ENCODE results near the gene FAM13C. TPM values are rescaled to one million over a fixed set of nuclear protein-coding genes. Genes with fewer than 3 reads are reported as not detected.
"Not testable (repeated sequence)": the region's sequence is repeated elsewhere in the genome, so short reads cannot be mapped to it uniquely, and the experiment has no call there.

FAM13C gene
- not detected for polyA plus RNA-seq (2012; ENCODE audit: insufficient read depth, insufficient read length)

DNA sequence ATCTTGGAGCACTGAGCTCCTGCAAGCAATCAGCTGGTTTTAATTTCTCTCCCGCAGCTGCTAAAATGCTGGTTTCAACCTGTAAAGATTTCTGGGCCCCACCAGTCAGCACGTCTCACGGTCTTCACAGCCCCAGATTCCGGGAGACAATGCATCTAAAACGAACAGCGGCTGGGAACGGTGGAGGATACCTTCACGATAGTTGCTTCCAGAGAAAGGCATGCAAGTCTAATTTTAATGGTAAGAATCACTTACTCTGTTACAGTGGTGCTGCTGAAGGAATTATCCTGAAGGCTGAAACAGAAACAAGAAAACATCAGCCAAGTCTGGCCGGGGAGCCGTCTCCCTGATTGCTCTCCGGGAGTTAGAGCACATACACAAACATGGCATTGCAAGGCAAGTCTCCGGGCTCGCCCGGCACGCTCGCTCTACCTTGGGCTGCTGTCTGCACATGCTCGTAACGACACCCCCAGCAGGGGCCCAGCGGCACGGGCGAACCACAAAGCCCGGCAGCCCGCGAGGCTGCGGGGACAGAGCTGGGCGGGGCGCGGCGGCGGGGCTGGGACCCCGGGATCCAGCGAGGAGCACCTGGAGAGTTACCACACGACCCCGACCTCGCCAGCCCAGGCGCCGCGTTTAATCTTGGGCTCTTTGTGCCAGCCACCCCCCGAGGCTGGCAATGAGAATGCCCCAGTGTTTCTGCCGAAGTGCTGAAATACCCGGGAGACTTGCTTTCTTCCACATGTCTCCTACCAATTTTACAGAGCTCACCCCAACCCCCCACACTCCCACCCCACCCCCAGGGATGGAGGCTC is at the start of gene FAM13C:
FAM13C (minus strand) TSS at position 406 of the 815 bp plus-strand sequence; CDS start at position 317, 89 bp downstream.
- DNase-seq (ENCODE audit: low read depth, low spot score): no peak

GRCh38 chr10:59405235-59405634 is 42.9 kb upstream of the FAM13C start:
- no peak for DNase-seq (ENCODE audit: low read depth, low spot score)
- H3K4me3 ChIP-seq (ENCODE audit: low read length): no peak overlapping the region

More for the DNA sequence above, at the start of gene FAM13C:
- no peak within 1 kb of the TSS for H3K4me3 ChIP-seq (ENCODE audit: low read length)

DNA sequence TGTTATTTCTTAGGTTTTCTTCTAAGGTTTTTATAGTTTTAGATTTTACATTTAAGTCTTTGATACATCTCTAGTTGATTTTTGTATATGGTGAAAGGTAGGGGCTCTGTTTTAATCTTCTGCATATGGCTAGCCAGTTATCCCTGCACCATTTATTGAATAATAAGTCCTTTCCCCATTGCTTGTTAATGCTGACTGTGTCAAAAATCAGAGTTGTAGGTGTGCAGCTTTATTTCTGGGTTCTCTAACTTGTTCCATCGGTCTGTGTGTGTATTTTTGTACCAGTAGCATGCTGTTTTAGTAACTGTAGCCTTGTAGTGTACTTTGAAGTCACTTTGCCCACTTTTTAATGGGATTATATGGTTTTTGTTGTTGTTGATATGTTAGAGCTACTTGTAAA is 37.9 kb upstream of the FAM13C start:
- no peak for DNase-seq (ENCODE audit: low read depth, low spot score)
- no peak overlapping the region for H3K4me3 ChIP-seq (ENCODE audit: low read length)

- H3K4me3 ChIP-seq (ENCODE audit: low read length); DNase-seq (ENCODE audit: low read depth, low spot score): not testable (repeated sequence)
Measured at GRCh38 chr10:59399329-59399728, 37.0 kb upstream of the FAM13C start.

GRCh38 chr10:59397961-59398360 is 35.6 kb upstream of the FAM13C start:
- no peak overlapping the region for H3K4me3 ChIP-seq (ENCODE audit: low read length)
- no peak for DNase-seq (ENCODE audit: low read depth, low spot score)

GRCh38 chr10:59395984-59396383 is 33.6 kb upstream of the FAM13C start:
- DNase-seq (ENCODE audit: low read depth, low spot score): no peak
- H3K4me3 ChIP-seq (ENCODE audit: low read length): no peak overlapping the region

DNA sequence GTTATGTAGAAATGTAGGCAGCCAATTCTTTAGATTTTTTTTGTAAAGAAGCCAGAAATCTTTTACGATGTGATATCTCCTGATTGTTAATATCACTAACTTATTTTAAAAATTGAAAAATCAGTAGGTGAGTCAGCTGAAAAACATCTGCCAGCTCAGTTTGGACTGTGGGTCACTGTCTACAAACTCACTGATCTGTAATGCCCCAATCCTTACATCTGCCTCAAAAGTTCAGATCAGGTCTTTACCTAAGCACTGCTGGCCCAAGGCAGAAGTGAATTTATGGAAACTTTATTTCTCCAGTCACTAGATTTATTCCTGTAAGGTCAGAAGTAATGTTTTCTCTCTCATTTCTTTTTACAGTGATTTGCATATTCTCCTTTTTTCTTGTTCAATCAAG is 31.0 kb upstream of the FAM13C start:
- DNase-seq (ENCODE audit: low read depth, low spot score): no peak
- H3K4me3 ChIP-seq (ENCODE audit: low read length): no peak overlapping the region

DNA sequence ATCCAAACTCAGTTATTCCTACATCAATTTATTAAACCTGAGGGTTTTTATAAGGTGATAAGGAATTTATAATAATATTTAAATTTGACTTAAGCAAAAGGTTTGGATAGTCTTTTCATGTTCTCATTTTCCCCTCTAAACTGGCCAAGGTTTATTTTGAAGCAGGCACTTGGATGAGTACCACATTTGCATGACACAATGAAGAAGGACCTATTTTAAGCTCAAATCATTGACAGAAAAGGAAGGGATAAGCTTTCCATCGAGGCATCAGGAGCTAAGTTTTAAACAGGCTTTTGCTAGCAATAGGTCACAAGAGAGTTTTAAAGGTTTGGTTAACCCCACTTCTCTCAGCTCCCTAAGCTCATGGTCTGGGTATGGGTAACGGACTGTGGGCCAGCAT is 28.7 kb upstream of the FAM13C start:
- DNase-seq (ENCODE audit: low read depth, low spot score): no peak
- no peak overlapping the region for H3K4me3 ChIP-seq (ENCODE audit: low read length)

GRCh38 chr10:59388671-59388976 is 26.3 kb upstream of the FAM13C start:
- H3K4me3 ChIP-seq (ENCODE audit: low read length): no peak overlapping the region
- DNase-seq (ENCODE audit: low read depth, low spot score): peak; percentile 4

GRCh38 chr10:59387951-59388670 is 25.8 kb upstream of the FAM13C start:
- no peak overlapping the region for H3K4me3 ChIP-seq (ENCODE audit: low read length)
- DNase-seq (ENCODE audit: low read depth, low spot score): no peak

DNA sequence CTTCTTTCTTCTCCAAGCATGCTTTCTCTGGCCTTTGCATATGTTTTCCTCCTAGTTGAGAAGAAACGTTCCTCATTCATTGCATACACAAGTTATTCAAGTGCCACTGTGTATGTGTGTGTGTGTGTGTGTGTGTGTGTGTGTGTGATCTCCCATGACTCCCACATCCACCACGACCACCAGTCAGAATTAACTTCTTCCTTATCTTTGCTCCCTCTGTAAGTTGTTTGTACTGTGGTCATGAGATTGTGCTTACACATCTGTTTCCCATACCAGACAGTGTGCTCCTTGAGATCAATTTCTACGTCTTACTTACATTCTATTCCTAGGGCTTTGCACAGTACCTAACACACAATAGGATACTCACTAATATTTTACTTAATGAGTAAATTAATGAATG is 22.4 kb upstream of the FAM13C start:
- no peak for DNase-seq (ENCODE audit: low read depth, low spot score)
- H3K4me3 ChIP-seq (ENCODE audit: low read length): no peak overlapping the region

DNA sequence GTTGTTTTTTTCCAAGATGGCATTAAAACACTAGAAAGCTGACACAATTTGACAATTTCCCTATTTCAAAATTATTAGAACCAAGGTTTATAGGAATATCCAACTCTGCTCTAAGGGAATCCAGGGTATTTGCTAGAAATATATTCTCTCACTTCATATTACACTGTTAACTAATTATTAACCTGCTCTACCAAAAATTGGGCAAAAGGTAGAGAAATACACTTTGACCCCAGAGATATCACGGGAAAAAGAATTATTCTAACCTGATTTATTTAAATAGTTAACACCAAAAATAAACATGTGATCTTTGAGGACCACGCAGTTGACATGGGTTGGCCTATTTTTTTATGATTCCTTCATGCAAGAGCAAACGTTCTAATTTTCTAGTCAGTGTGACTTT is 21.6 kb upstream of the FAM13C start:
- no peak for DNase-seq (ENCODE audit: low read depth, low spot score)
- H3K4me3 ChIP-seq (ENCODE audit: low read length): no peak overlapping the region

GRCh38 chr10:59383436-59383835 is 21.1 kb upstream of the FAM13C start:
- no peak for DNase-seq (ENCODE audit: low read depth, low spot score)
- H3K4me3 ChIP-seq (ENCODE audit: low read length): no peak overlapping the region

- H3K4me3 ChIP-seq (ENCODE audit: low read length): no peak overlapping the region
- DNase-seq (ENCODE audit: low read depth, low spot score): no peak
Measured at GRCh38 chr10:59382831-59383295, 20.5 kb upstream of the FAM13C start.

DNA sequence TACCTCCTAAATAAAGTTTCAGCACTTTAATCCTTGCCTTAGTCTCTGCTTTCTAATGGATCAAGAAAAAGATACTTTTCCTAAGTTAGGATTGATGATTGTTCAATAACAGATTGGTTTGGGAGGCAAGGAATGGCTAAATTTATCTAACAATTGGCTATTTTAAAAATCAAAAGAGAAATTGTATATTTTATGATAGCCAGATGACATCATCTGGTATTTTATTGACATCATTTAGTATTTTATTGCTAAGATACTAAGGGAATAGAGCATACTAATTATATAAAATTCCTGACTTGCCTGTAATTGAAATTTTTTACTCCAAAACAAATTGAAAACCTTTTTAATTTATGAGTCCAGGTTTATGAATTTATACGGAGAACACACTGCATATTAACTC is 19.3 kb upstream of the FAM13C start:
- no peak overlapping the region for H3K4me3 ChIP-seq (ENCODE audit: low read length)
- DNase-seq (ENCODE audit: low read depth, low spot score): no peak

DNA sequence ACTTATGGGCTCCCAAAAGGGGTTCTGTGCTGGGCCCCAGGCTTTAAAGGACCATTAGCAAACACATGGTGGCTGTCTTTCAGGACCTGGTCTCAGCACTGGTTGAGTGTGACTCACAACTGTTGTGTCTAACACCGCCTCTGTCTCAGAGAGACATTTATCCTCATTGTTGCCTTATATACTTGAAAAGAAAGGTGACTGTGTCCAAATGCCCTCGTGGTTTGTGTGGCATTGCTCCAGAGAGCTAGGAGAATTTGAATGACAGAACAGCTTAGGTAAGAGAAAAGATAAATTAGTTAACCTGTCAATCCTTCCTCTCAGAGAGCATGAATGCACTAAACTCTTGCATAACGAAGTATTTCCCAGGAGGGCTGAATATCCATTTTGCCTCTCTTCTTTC is 14.5 kb upstream of the FAM13C start:
- H3K4me3 ChIP-seq (ENCODE audit: low read length): no peak overlapping the region
- no peak for DNase-seq (ENCODE audit: low read depth, low spot score)

DNA sequence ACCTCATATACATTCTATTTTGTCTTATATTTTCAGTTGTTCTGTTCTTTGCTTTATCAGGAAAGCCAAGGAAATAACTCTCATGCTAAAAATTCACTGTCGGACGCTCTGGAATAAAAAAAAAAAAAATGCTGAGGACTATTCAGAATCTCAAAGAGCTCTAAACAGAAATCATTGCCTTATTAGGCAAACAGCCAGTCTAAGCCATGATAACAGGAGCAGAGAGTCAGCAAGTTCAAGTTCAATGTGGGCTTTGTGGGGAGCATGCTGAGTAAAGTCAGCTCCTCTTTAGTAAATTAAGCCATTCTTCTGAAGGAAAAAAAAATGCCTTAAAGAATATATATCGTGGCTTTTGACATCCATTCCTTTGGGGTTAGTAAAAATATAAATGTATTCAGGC is 13.6 kb upstream of the FAM13C start:
- no peak overlapping the region for H3K4me3 ChIP-seq (ENCODE audit: low read length)
- DNase-seq (ENCODE audit: low read depth, low spot score): no peak

DNA sequence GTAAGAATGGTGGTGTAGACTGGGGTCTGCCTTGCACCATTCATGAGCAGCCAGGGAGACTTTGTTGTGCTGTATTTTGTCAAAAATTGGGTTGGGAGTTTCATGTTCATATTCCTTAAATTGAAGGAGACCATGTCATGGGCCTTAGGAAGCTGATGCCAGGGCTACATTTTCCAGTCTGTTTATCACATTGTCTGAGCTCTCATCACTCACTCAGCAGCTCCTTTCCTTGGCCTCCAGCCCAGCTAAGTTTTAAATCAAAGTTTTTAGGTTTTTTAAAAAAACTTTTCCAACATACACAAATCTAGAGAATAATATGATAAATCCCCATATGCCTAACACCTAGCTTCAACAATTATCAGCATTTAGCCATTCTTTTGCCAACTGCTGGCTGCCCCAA is 12.6 kb upstream of the FAM13C start:
- H3K4me3 ChIP-seq (ENCODE audit: low read length): no peak overlapping the region

DNA sequence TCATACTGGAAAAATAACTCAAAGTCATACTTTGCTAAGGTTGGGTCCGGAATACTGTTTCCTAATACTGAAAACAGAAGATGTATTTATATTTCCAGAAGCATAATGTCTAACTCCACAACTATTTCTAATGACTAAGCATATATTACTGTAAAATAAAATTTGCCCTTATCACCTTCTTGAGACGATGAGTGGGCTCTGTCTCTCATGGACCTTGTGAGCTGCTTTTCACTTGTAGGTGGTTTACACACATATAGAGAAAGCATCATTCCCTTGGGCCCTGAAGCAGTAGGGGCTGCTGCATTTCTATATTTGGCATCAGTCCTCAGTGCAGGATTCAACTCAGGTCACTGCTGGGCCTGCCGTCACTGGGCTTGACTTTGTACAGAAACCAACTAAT is 10.7 kb upstream of the FAM13C start:
- H3K4me3 ChIP-seq (ENCODE audit: low read length): no peak overlapping the region
- DNase-seq (ENCODE audit: low read depth, low spot score): no peak

More for the DNA sequence above, 12.6 kb upstream of the FAM13C start:
- DNase-seq (ENCODE audit: low read depth, low spot score): no peak

DNA sequence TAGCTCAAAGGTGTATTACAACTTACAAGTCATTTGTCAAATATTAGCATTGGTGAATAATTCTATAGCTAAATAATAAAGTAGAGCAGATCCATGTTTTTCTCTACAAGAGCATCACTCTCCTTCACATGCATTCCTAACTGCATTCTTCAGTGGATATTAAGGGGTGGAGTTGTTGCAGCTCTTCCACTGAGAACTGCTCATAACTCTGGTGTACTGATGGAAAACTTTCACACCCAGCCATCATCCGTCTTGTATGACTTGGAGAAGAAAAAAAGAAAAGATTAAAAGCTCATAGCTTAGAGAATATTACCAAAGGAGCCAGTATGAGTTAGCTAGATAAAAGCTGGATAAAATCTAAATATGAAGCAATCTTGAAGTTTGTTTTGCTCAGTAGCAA is 10.2 kb upstream of the FAM13C start:
- DNase-seq (ENCODE audit: low read depth, low spot score): no peak

DNA sequence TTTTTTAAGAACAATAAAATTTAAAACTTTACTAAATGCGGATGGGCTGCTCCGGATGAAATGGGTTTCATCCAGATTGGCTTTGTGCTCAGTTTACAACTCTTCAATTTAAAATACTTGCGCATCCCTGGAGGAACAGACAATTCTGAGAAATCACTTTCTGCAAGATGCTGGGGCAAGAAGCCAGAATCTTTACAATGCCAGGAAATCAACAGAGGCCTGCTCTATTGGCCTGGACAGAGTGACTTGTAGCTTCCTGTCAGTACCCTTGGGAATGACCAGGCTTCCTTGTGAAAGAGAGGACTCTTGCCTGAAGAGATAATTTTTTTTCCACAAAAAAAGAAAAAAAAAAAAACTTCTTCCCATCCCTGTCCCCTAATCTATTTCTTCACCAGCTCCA is 3.9 kb upstream of the FAM13C start:
- no peak overlapping the region for H3K4me3 ChIP-seq (ENCODE audit: low read length)
- no peak for DNase-seq (ENCODE audit: low read depth, low spot score)

More for the DNA sequence above, 10.2 kb upstream of the FAM13C start:
- no peak overlapping the region for H3K4me3 ChIP-seq (ENCODE audit: low read length)

All from Jurkat, Clone E6-1 (cell line).